B cell (primary cell): ENCODE results near the gene SYNE2. TPM values are rescaled to one million over a fixed set of nuclear protein-coding genes. Genes with fewer than 3 reads are reported as not detected.

ENCODE experiments used
- ATAC-seq: fragments of 200-7000 bp; cut with Tn5 transposase; one replicate; pipeline ENCODE4 v1.10.0; 2021; ENCODE audit warnings: low read depth, mild to moderate bottlenecking, moderate number of reproducible peaks, moderate library complexity
- CTCF ChIA-PET: fragments of 350-600 bp; sonication (Branson Sonifier 250); formaldehyde crosslinking; loops from one replicate; lab custom pipeline; 2021; ENCODE audit warnings: antibody characterized with exemption, inconsistent platforms; lab: Charles Lee
- POLR2A ChIA-PET: fragments of 350-600 bp; sonication (Branson Sonifier 250); formaldehyde crosslinking; loops from one replicate; lab custom pipeline; 2021; ENCODE audit warnings: antibody characterized with exemption; lab: Charles Lee
- DNase-seq: peaks from one replicate; pipeline ENCODE4 v3.0.0; 2013
- H2AFZ ChIP-seq: 2 replicates; pipeline ENCODE4 v1.6.1; 2012; ENCODE audit warnings: mild to moderate bottlenecking, low read depth, low read length; ENCODE audit not compliant: insufficient read depth, poor library complexity, severe bottlenecking
- H3K27ac ChIP-seq, 2 donors: 1 replicate in 1 of 2; 2 replicates in 1 of 2; pipeline ENCODE4 v1.5.1; 2012 to 2013; ENCODE audit warnings: low read length in 2 of 2, mild to moderate bottlenecking in 2 of 2, moderate library complexity in 1 of 2
- H3K27me3 ChIP-seq, 4 experiments: fragments of 200-600 bp in 1 of 4; sonication (generic) in 1 of 4; replicated peaks in 1 of 4; 1 replicate in 2 of 4; 2 replicates in 2 of 4; pipeline versions ENCODE4 v1.6.1 to v1.7.0; 2013 to 2016; ENCODE audit warnings: low read length in 3 of 4, mild to moderate bottlenecking in 2 of 4, mixed read lengths in 1 of 4, moderate library complexity in 1 of 4; ENCODE audit not compliant: insufficient read depth in 4 of 4, control insufficient read depth in 3 of 4; ENCODE audit errors: control extremely low read depth in 1 of 4
- H3K36me3 ChIP-seq, 2 experiments: replicated peaks in 1 of 2; 1 replicate in 1 of 2; 2 replicates in 1 of 2; pipeline versions ENCODE4 v1.6.1 to v1.7.1; 2013; ENCODE audit warnings: low read length in 1 of 2; ENCODE audit not compliant: insufficient read depth in 2 of 2, control insufficient read depth in 1 of 2; ENCODE audit errors: control extremely low read depth in 1 of 2, extremely low read depth in 1 of 2
- H3K4me1 ChIP-seq, 2 donors: fragments of 200-600 bp in 1 of 2; sonication (generic) in 1 of 2; 1 replicate in 1 of 2; 2 replicates in 1 of 2; pipeline versions ENCODE4 v1.5.1 to v1.6.1; 2013 to 2017; ENCODE audit warnings: low read length in 2 of 2; ENCODE audit not compliant: control insufficient read depth in 2 of 2, insufficient read depth in 2 of 2
- H3K4me2 ChIP-seq: replicated peaks from 2 replicates; pipeline ENCODE3; 2012; ENCODE audit warnings: mild to moderate bottlenecking, low read depth, low read length; ENCODE audit not compliant: poor library complexity, severe bottlenecking
- H3K4me3 ChIP-seq, 5 experiments: fragments of 200-600 bp in 1 of 5; sonication (generic) in 1 of 5; 1 replicate in 3 of 5; 2 replicates in 2 of 5; pipeline versions ENCODE4 v1.5.1 to v1.7.0; 2011 to 2016; ENCODE audit warnings: low read length in 4 of 5, mild to moderate bottlenecking in 4 of 5, low read depth in 2 of 5, control low read depth in 1 of 5, moderate library complexity in 1 of 5; ENCODE audit not compliant: insufficient read depth in 1 of 5; ENCODE audit errors: control extremely low read depth in 1 of 5, extremely low read depth in 1 of 5
- H3K79me2 ChIP-seq: fragments of 200-600 bp; sonication (generic); one replicate; pipeline ENCODE4 v1.6.0; 2016; ENCODE audit warnings: low read length; ENCODE audit not compliant: control insufficient read depth, insufficient read depth
- H3K9ac ChIP-seq: fragments of 200-600 bp; sonication (generic); 2 replicates; pipeline ENCODE4 v1.6.1; 2017; ENCODE audit warnings: mild to moderate bottlenecking, low read length, moderate library complexity
- H3K9me3 ChIP-seq, 3 donors: one replicate each; pipeline versions ENCODE4 v1.6.1 to v1.7.1; 2013; ENCODE audit warnings: low read length in 2 of 3; ENCODE audit not compliant: control insufficient read depth in 2 of 3, insufficient read depth in 1 of 3; ENCODE audit errors: control extremely low read depth in 1 of 3
- H4K20me1 ChIP-seq: 2 replicates; pipeline ENCODE4 v1.6.0; 2012; ENCODE audit warnings: mild to moderate bottlenecking, low read length; ENCODE audit not compliant: insufficient read depth, control insufficient read depth, poor library complexity, severe bottlenecking
- H3K27ac Mint-ChIP-seq: one replicate; pipeline ENCODE4 v1.8.0; 2021; ENCODE audit warnings: mixed read lengths
- H3K27me3 Mint-ChIP-seq: one replicate; pipeline ENCODE4 v1.8.0; 2021; ENCODE audit warnings: mixed read lengths
- H3K4me1 Mint-ChIP-seq: one replicate; pipeline ENCODE4 v1.8.0; 2021; ENCODE audit warnings: mixed read lengths
- H3K4me3 Mint-ChIP-seq: one replicate; pipeline ENCODE4 v1.8.0; 2021; ENCODE audit warnings: mixed read lengths
- H3K9me3 Mint-ChIP-seq: one replicate; pipeline ENCODE4 v1.8.0; 2022; ENCODE audit warnings: mixed read lengths; ENCODE audit not compliant: insufficient read depth
- EZH2 ChIP-seq: IDR thresholded peaks from 2 replicates; pipeline ENCODE4 v1.6.1; 2012; ENCODE audit warnings: borderline replicate concordance, low read depth, mild to moderate bottlenecking, moderate library complexity, low read length; ENCODE audit not compliant: insufficient read depth, poor library complexity, severe bottlenecking
- WGBS: methylation state at CpG from one replicate; pipeline ENCODE4 v1.1.5; 2013; ENCODE audit warnings: missing lambda C conversion rate; ENCODE audit not compliant: insufficient coverage; 5-methylcytosine and 5-hydroxymethylcytosine counted together
- intact Hi-C: fragments of 100-400 bp; cut with micrococcal nuclease; formaldehyde crosslinking; loops from one replicate; pipeline ENCODE4 v1.10.0; 2022
- polyA plus RNA-seq: library from polyadenylated mRNA; depleted of rRNA; stranded (reverse); fragments of >200 nt; gene quantifications from 2 replicates; pipeline ENCODE4 v1.2.3, GENCODE V29; 2012
- total RNA-seq, 2 donors: library from RNA; stranded (reverse); fragments of 120-200 nt in 1 of 2; gene quantifications; 1 replicate in 1 of 2; 2 replicates in 1 of 2; pipeline versions ENCODE4 v1.2.3 to v1.2.4, GENCODE V29; 2013 to 2022
- TF ChIP-seq, protein P1 (sequence below): fragments of 200-600 bp; IDR thresholded peaks from one replicate; pipeline ENCODE4 v1.8.0; 2022; ENCODE audit warnings: antibody characterized with exemption, mild to moderate bottlenecking

The SYNE2 gene
- total and polyA plus RNA-seq, 2 donors (not counting 1 experiment from before 2014, with no cell fraction given) = 39.5 to 105 TPM

GRCh38 chr14:63910583-63911363 is 58.0 kb downstream of the SYNE2 start:
- Histone ChIP-seq H3K4me3 (no peak overlapping the region), H3K4me2 (no peak overlapping the region), H3K9ac (no peak overlapping the region), H4K20me1 (no peaks in the 10 kb centered on the region), H3K4me1 (peaks cover 0 to 3% of the 10 kb centered on the region in 2 donors), H3K36me3 (no peaks in the 10 kb centered on the region), H3K9me3 (no peaks in the 10 kb centered on the region), H3K27me3 (no peaks in the 10 kb centered on the region), H3K27ac (no peak overlapping the region), H2AFZ (no peak overlapping the region), H3K79me2 (peaks cover 4% of the 10 kb centered on the region)
- peaks cover 9% of the 10 kb centered on the region for H3K4me1 Mint-ChIP-seq
- CTCF ChIA-PET = interaction anchor here (0.6 to 1.5 kb wide), 2 partner anchors 16 to 29 kb away, joined by 3 to 4 read pairs; no protein-coding TSS in a partner anchor
- no peak overlapping the region for H3K27ac Mint-ChIP-seq
- H3K4me3 Mint-ChIP-seq = no peak overlapping the region
- no peaks in the 10 kb centered on the region for H3K27me3 Mint-ChIP-seq
- POLR2A ChIA-PET = interaction anchor here (0.5 kb wide), 1 partner anchor 50 kb away, joined by 4 read pairs; no protein-coding TSS in a partner anchor
- DNase-seq = no peak
- H3K9me3 Mint-ChIP-seq = no peaks in the 10 kb centered on the region
- 87% methylated on average over 4 of the region's 7 CpGs for WGBS
- no peak for ATAC-seq
- intact Hi-C loops = no loop called here
- no peak for TF ChIP-seq EZH2
- TF ChIP-seq, protein P1, sequence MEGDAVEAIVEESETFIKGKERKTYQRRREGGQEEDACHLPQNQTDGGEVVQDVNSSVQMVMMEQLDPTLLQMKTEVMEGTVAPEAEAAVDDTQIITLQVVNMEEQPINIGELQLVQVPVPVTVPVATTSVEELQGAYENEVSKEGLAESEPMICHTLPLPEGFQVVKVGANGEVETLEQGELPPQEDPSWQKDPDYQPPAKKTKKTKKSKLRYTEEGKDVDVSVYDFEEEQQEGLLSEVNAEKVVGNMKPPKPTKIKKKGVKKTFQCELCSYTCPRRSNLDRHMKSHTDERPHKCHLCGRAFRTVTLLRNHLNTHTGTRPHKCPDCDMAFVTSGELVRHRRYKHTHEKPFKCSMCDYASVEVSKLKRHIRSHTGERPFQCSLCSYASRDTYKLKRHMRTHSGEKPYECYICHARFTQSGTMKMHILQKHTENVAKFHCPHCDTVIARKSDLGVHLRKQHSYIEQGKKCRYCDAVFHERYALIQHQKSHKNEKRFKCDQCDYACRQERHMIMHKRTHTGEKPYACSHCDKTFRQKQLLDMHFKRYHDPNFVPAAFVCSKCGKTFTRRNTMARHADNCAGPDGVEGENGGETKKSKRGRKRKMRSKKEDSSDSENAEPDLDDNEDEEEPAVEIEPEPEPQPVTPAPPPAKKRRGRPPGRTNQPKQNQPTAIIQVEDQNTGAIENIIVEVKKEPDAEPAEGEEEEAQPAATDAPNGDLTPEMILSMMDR = no peak

DNA sequence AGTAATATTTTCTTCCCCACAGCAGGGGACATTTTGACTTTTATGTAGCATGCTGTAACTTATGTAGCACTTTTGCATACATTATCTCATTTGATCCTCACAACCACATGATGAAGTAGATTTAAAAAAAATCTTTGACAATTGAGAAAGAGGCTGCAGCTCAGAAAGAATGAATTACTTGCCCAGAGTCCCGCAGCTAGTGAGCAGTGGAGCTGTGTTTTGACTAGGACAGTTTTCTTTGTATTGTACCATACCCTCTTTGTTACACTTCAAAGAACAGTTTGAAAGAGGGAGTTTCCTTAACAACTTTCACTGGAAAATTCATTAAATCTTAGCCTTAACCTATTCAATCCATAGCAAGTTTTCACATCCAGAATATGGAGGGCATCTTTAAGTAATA is 58.6 kb downstream of the SYNE2 start:
- peaks cover 9% of the 10 kb centered on the region for H3K4me1 Mint-ChIP-seq

More for the DNA sequence above, 58.6 kb downstream of the SYNE2 start:
- no peak for ATAC-seq
- Mint-ChIP-seq H3K27ac (no peak overlapping the region), H3K27me3 (no peaks in the 10 kb centered on the region), H3K4me3 (no peak overlapping the region), H3K9me3 (no peaks in the 10 kb centered on the region)
- H3K27ac ChIP-seq = no peak overlapping the region
- DNase-seq = no peak
- H2AFZ ChIP-seq = no peak overlapping the region
- POLR2A ChIA-PET = no interaction called here
- H3K9me3 ChIP-seq = no peaks in the 10 kb centered on the region
- H3K4me2 ChIP-seq = no peak overlapping the region
- H3K27me3 ChIP-seq = no peaks in the 10 kb centered on the region
- no peak overlapping the region for H3K9ac ChIP-seq
- intact Hi-C loops = no loop called here
- no CpG with 5 or more reads among the region's 1 CpG for WGBS
- no peak overlapping the region for H3K4me3 ChIP-seq
- H3K36me3 ChIP-seq = no peaks in the 10 kb centered on the region
- CTCF ChIA-PET = interaction anchor here (1.5 kb wide), 1 partner anchor 28 kb away, joined by 3 read pairs; no protein-coding TSS in a partner anchor
- H3K79me2 ChIP-seq = peaks cover 4% of the 10 kb centered on the region
- H3K4me1 ChIP-seq = peaks cover 0 to 3% of the 10 kb centered on the region in 2 donors
- H4K20me1 ChIP-seq = no peaks in the 10 kb centered on the region
- no peak for TF ChIP-seq EZH2
- TF ChIP-seq, protein P1 = no peak
